Measurements from ENCODE around the gene CNOT1. TPM values are rescaled to one million over a fixed set of nuclear protein-coding genes. Genes with fewer than 3 reads are reported as not detected.

CNOT1 gene
- polyA plus RNA-seq, 1 donor (not counting 4 experiments of a cell fraction or from before 2014, with no cell fraction given): 163 TPM

- Histone ChIP-seq H3K36me3 (ENCODE audit: control insufficient read depth in 2 of 2, extremely low read depth in 1 of 2, insufficient read depth in 2 of 2, low read length in 2 of 2) (peaks cover 11 to 15% of the 10 kb centered on the region in 2 experiments), H3K4me2 (ENCODE audit: control insufficient read depth, extremely low read depth, insufficient read depth, low read depth, low read length) (no peak overlapping the region), H3K27me3 (ENCODE audit: control insufficient read depth, extremely low read depth, insufficient read depth, low read length) (no peaks in the 10 kb centered on the region), H3K4me1 (ENCODE audit: control insufficient read depth, extremely low read depth, insufficient read depth, low read length) (peaks cover 9% of the 10 kb centered on the region), H2AFZ (ENCODE audit: control insufficient read depth, low read length) (no peak overlapping the region), H3K4me3 (ENCODE audit: control insufficient read depth in 2 of 3, extremely low read depth in 1 of 3, insufficient read depth in 2 of 3, low read depth in 1 of 3, low read length in 3 of 3) (no peak overlapping the region), H3K9ac (ENCODE audit: control insufficient read depth, extremely low read depth, insufficient read depth, low read length) (no peak overlapping the region), H3K9me1 (ENCODE audit: control insufficient read depth, extremely low read depth, insufficient read depth, low read length) (no peaks in the 10 kb centered on the region), H3K79me2 (ENCODE audit: control insufficient read depth, insufficient read depth, low read length) (peaks cover 97% of the 10 kb centered on the region), H3K9me3 (ENCODE audit: control insufficient read depth, low read depth, low read length) (no peaks in the 10 kb centered on the region), H3K27ac (ENCODE audit: control insufficient read depth, insufficient read depth, low read length) (no peak overlapping the region), H4K20me1 (ENCODE audit: control insufficient read depth, extremely low read depth, insufficient read depth, low read length) (peaks cover 8% of the 10 kb centered on the region)
- peak; percentile 5 for FAIRE-seq
- DNase-seq (ENCODE audit: low read depth, low spot score): no peak
- no peak for TF ChIP-seq EZH2 (IDR thresholded peaks at IDR 0.05; ENCODE audit: low read length)
- TF ChIP-seq CTCF (optimal IDR thresholded peaks at IDR 0.05 in 1 of 3, IDR thresholded peaks at IDR 0.05 in 1 of 3, conservative IDR thresholded peaks at IDR 0.05 in 1 of 3; ENCODE audit: extremely low read depth in 1 of 3, insufficient read depth in 2 of 3, low read length in 3 of 3): no peak
- dilution Hi-C loops (cut with MboI; ENCODE audit: extremely low pct_ligation_motif_present, low sequenced_read_pairs): no loop called here
Measured at GRCh38 chr16:58615280-58615679, 14.3 kb downstream of the CNOT1 start.

- Histone ChIP-seq H3K9ac (ENCODE audit: control insufficient read depth, extremely low read depth, insufficient read depth, low read length) (no peak overlapping the region), H3K9me3 (ENCODE audit: control insufficient read depth, low read depth, low read length) (no peaks in the 10 kb centered on the region), H3K4me3 (ENCODE audit: control insufficient read depth in 2 of 3, extremely low read depth in 1 of 3, insufficient read depth in 2 of 3, low read depth in 1 of 3, low read length in 3 of 3) (no peak overlapping the region), H4K20me1 (ENCODE audit: control insufficient read depth, extremely low read depth, insufficient read depth, low read length) (peaks cover 10% of the 10 kb centered on the region), H3K36me3 (ENCODE audit: control insufficient read depth in 2 of 2, extremely low read depth in 1 of 2, insufficient read depth in 2 of 2, low read length in 2 of 2) (peaks cover 11 to 14% of the 10 kb centered on the region in 2 experiments), H3K4me2 (ENCODE audit: control insufficient read depth, extremely low read depth, insufficient read depth, low read depth, low read length) (no peak overlapping the region), H3K27ac (ENCODE audit: control insufficient read depth, insufficient read depth, low read length) (no peak overlapping the region), H3K9me1 (ENCODE audit: control insufficient read depth, extremely low read depth, insufficient read depth, low read length) (no peaks in the 10 kb centered on the region), H2AFZ (ENCODE audit: control insufficient read depth, low read length) (no peak overlapping the region), H3K79me2 (ENCODE audit: control insufficient read depth, insufficient read depth, low read length) (peaks cover 97% of the 10 kb centered on the region), H3K4me1 (ENCODE audit: control insufficient read depth, extremely low read depth, insufficient read depth, low read length) (peaks cover 9% of the 10 kb centered on the region), H3K27me3 (ENCODE audit: control insufficient read depth, extremely low read depth, insufficient read depth, low read length) (no peaks in the 10 kb centered on the region)
- TF ChIP-seq CTCF (optimal IDR thresholded peaks at IDR 0.05 in 1 of 3, IDR thresholded peaks at IDR 0.05 in 1 of 3, conservative IDR thresholded peaks at IDR 0.05 in 1 of 3; ENCODE audit: extremely low read depth in 1 of 3, insufficient read depth in 2 of 3, low read length in 3 of 3): no peak
- no peak for TF ChIP-seq EZH2 (IDR thresholded peaks at IDR 0.05; ENCODE audit: low read length)
- no peak for FAIRE-seq
- dilution Hi-C loops (cut with MboI; ENCODE audit: extremely low pct_ligation_motif_present, low sequenced_read_pairs): no loop called here
- DNase-seq (ENCODE audit: low read depth, low spot score): no peak
Measured at GRCh38 chr16:58614860-58615259, 14.8 kb downstream of the CNOT1 start.

All from keratinocyte (primary cell).